ENCODE data around the gene ZNF429. TPM values are rescaled to one million over a fixed set of nuclear protein-coding genes. Genes with fewer than 3 reads are reported as not detected.
A peak's percentile ranks its signal among the peaks of the same experiment; 100 is the strongest.
"Not testable (repeated sequence)": the region's sequence is repeated elsewhere in the genome, so short reads cannot be mapped to it uniquely, and the experiment has no call there.

ZNF429 gene
- polyA plus RNA-seq (2012; ENCODE audit: insufficient read depth, insufficient read length): 2.7 TPM

DNA sequence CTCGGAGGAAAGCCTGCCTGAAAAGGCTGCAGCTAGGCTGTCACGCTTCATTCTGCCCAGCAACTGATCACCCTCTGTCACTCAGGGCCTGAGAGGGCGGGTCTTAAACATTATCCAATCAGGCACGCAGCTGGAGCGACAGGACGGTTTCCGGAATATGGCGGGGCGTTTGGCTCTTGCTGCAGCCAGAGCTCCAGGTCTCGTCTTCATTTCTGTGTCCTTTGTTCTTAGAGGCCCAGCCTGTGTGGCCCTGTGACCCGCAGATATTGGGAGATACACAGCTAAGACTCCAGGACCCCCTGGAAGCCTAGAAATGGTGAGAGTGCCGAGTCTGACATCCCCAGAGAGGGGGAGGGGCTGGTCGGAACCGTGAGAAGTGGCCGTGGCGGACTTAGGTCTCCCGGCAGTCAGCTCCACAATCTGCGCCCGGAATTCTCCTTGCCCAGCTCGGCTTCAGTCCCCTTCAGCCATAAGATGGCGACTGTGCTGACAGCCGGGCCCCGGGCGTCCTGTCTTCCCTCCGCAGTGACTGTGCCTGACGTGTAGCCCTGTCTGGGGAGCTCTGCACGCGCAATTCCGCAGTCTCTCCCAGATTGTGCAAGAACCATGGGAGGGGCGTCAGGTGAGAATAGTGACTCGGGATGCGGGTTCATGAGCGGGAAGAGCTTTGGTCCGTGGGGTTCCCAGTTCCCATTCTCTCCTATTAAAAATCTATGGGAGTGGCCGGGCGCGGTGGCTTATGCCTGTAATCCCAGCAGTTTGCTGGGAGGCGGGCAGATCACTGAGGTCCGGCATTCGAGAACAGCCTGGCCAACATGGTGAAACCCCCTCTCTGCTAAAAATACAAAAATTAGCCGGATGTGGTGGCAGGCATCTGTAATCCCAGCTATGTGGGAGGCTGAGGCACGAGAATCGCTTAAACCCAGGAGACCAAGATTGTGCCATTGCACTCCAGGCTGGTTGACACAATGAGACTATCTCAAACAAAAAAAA is at the start of gene ZNF429:
Gene ZNF429, plus strand, starts transcription at position 144 of the 993 bp plus-strand sequence. Its CDS starts 170 bp downstream, at position 314.
- H3K4me3 ChIP-seq (ENCODE audit: low read length): peak within 1 kb of the TSS; percentile 93

DNA sequence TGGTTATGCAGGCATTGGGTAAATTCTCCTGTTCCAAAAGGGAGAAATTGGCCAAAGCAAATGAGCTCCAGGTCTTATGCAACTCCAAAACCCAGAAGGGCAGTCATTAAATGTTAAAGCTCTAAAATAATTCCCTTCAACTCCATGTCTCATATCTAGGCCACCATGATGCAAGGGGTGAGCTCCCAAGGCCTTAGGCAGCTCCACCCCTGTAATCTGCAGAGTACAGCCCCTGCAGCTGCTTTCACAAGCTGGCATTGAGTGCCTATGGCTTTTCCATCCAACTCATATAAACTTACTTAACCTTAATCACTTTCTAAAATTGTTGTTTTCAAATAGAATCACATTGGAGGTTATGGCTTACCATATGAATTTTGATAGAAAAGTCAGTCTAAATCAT is 44.7 kb upstream of the ZNF429 start:
- DNase-seq (ENCODE audit: low read depth, low spot score): no peak
- H3K4me3 ChIP-seq (ENCODE audit: low read length): no peak overlapping the region

More for the DNA sequence above, at the start of gene ZNF429:
- DNase-seq (ENCODE audit: low read depth, low spot score): peak; percentile 97

DNA sequence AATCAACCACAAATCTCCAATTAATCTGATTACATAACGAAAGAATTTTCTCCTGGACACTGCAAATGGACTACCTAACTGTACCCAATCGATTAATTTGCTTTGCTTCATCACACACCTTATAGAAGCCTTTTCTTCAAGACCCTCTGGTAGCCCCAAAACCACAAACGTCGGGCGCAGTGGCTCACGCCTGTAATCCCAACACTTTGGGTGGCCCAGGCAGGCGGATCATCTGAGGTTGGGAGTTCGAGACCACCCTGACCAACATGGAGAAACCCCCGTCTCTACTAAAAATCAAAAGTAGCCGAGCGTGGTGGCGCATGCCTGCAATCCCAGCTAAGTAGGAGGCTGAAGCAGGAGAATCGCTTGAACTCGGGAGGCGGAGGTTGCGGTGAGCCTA is 42.9 kb upstream of the ZNF429 start:
- DNase-seq (ENCODE audit: low read depth, low spot score): no peak
- H3K4me3 ChIP-seq (ENCODE audit: low read length): no peak overlapping the region

- no peak for DNase-seq (ENCODE audit: low read depth, low spot score)
- no peak overlapping the region for H3K4me3 ChIP-seq (ENCODE audit: low read length)
These were observed 41.8 kb upstream of the ZNF429 start for GRCh38 chr19:21463449-21464105.

DNA sequence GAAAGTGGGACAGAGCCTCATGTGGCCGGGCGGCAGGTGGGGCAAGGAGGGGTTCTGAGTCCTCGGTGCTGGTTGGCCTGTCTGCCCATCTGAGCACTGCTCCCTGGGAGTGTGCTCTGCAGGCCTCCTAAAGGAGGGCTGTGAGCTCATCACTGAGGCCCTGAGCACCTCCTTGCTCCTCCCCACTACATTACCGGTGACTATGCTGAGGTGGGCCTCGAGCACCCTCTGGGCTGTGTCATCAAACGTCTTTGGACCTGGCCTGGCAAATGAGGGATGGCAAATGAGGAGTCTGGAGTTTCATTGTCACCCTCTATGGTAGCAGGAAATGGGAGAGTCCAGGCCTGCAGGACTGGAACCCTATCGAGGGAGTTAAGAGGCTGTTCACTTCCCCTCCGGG is 38.8 kb upstream of the ZNF429 start:
- H3K4me3 ChIP-seq (ENCODE audit: low read length): no peak overlapping the region
- no peak for DNase-seq (ENCODE audit: low read depth, low spot score)

GRCh38 chr19:21468791-21469190 is 36.6 kb upstream of the ZNF429 start:
- no peak overlapping the region for H3K4me3 ChIP-seq (ENCODE audit: low read length)
- DNase-seq (ENCODE audit: low read depth, low spot score): no peak

GRCh38 chr19:21472507-21472906 is 32.9 kb upstream of the ZNF429 start:
- no peak overlapping the region for H3K4me3 ChIP-seq (ENCODE audit: low read length)
- DNase-seq (ENCODE audit: low read depth, low spot score): no peak

- no peak overlapping the region for H3K4me3 ChIP-seq (ENCODE audit: low read length)
- no peak for DNase-seq (ENCODE audit: low read depth, low spot score)
These were observed 30.7 kb upstream of the ZNF429 start for GRCh38 chr19:21474671-21475181.

DNA sequence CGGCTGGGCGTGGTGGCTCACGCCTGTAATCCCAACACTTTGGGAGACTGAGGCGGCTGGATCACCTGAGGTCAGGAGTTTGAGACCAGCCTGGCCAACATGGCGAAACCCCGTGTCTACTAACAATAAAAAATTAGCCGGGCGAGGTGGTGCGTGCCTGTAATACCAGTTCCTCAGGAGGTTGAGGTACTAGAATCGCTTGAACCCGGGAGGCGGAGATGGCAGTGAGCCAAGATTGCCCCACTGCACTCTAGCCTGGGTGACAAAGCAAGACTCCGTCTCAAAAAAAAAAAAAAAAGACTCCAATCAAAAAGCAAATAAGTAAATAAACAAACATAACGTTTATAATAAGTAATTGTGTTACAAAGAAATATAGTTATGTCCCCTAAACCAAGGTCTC is 23.0 kb upstream of the ZNF429 start:
- not testable (repeated sequence) for H3K4me3 ChIP-seq (ENCODE audit: low read length); DNase-seq (ENCODE audit: low read depth, low spot score)

DNA sequence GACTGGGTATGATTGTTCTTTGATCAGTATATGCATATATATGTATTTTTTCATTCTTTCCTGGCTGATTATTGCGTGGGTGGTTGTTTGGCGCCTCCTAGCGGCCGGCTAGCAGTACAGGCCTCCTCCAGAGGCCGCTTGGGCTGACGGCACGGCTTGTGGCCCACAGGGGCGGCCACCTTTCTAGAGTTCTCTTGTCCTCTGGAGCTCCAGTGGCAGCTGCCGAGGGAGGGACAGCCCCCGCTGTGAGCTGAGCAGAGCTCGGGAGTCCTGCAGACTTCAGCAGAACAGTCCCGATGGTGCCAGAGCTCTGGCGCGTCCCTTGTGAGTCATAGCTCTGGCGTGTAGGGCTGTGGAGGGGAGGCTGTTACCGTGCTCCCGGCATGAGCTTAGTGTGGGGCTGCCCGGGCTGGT is 22.5 kb upstream of the ZNF429 start:
- DNase-seq (ENCODE audit: low read depth, low spot score): peak; percentile 67
- H3K4me3 ChIP-seq (ENCODE audit: low read length): no peak overlapping the region

- no peak overlapping the region for H3K4me3 ChIP-seq (ENCODE audit: low read length)
- DNase-seq (ENCODE audit: low read depth, low spot score): peak; percentile 67
These were observed 21.7 kb upstream of the ZNF429 start for GRCh38 chr19:21483589-21484170.

DNA sequence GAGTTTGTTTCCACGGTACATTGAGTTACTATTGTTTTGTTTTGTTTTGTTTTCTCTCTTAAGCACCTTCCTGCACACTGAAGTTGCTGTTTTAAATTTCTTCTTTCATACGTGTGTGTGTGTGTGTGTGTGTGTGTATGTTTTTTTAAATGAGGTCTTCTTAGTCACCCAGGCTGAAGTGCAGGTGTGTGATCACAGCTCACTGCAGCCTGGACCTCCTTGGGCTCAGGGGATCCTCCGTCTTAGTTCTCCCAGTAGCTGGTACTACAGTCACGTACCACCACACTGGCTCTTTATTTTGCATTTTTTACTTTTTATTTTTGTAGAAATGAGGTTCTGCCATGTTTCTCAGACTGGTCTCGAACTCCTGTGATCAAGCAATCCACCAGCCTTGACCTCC is 20.8 kb upstream of the ZNF429 start:
- DNase-seq (ENCODE audit: low read depth, low spot score): no peak
- H3K4me3 ChIP-seq (ENCODE audit: low read length): no peak overlapping the region

DNA sequence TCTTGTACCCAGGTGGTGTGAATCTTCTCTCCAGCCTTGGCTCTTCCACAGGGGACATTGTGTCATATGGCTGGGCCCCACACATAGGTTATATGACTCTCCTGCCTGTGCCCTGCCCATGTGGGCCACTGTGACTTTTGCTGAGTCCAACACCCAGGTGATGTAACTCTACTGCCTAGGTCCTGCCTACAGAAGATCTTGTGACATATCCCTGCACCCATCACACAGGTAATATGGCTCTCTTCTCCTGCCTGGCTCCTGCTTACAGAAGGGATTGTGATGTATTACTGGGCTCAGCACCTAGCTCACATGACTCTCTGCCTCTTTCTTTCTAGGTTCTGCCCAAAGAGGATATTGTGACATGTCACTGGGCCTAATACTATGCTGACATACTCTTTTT is 19.5 kb upstream of the ZNF429 start:
- no peak for DNase-seq (ENCODE audit: low read depth, low spot score)
- no peak overlapping the region for H3K4me3 ChIP-seq (ENCODE audit: low read length)

DNA sequence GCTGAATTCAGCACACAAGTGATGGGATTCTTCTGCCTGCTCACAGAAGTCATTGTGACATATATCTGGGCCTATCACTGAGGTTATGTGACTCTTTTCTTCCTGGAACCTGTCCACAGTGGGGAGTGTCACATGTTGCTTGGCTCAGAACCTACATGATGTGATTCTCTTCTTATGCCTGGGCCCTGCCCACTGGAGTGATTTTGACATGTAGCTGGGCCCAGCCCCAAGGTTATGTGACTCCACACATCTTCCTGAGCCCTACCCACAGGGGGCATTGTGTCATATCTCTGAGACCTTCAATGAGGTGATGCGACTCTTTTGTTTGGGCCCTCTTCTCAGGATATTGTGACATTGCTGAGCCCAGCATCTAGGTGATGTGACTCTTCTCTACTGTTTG is 17.4 kb upstream of the ZNF429 start:
- H3K4me3 ChIP-seq (ENCODE audit: low read length): no peak overlapping the region

DNA sequence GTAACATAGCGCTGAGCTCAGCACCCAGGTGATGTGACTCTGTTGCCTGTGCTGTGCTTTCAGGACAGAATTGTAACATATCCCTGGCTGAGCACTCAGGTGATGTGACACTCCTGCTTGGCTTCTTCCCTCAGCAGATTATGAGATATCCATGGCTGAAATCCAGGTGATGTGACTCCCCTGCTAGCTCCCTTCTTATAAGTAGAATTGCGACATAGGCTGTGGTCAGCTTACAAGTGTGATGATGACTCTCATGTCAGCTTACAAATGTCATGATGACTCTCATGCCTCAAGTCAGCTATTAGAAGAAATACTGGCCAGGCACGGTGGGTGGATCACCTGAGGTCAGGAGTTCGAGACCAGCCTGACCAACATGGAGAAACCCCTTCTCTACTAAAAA is 14.3 kb upstream of the ZNF429 start:
- H3K4me3 ChIP-seq (ENCODE audit: low read length): no peak overlapping the region
- DNase-seq (ENCODE audit: low read depth, low spot score): no peak

More for the DNA sequence above, 17.4 kb upstream of the ZNF429 start:
- no peak for DNase-seq (ENCODE audit: low read depth, low spot score)

DNA sequence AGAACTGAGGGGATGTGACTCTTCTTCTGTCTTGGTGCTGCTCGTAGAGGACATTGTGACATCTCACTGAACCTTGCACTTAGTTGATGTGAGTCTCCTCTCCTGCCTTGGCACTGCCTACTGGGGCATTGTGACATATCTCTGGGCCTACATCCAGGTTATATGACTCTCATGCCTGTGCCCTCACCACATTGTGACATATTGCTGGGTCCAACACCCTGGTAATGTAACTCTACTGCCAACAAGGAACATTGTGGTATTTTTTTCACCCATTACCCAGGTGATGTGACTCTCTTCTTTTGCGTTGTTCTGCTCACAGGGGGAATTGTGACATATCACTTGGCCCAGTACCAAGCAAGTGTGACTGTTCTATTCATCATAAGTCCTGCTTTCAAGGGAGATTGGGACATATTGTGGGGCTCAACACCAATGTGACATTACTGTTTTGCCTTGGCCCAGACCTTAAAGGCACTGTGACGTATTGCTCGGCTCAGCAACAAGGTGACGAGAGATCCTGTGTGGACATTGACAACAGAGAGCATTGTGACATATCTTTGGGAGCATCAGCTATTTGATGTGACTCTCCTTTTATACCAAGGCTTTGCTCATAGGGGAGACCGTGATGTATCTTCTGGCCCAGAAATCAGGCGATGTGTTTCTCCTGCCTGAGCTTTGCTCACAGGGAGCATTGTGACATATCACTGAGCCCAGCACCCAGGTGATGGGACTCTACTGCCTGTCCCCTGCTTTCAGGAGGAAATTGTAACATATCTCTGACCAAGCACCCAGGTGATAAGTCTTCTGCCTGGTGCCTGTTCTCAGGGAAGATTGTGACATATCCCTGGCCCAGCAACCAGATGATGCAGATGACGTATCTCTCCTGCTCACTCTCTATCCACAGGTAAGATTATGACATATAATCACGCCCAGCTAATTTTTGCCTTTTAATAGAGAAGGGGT is 12.2 kb upstream of the ZNF429 start:
- no peak for DNase-seq (ENCODE audit: low read depth, low spot score)
- H3K4me3 ChIP-seq (ENCODE audit: low read length): no peak overlapping the region

DNA sequence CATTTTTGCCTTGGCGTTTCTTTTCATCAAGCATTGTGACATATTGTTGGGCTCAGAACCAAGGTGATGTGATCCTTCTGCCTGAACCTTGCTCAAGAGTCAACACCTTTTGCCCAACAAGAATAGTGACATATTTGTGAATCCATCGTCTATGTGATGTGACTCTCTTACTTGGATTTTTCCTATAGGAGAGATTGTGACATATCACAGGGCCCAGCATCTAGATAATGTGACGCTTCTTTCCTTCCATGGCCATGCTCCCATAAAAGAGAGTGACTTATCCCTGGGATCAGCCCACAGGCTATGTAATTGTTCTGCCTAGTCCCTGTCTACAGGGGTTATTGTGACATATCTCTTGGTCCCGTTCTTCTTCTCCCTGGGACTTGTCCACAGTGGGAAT is 8.5 kb upstream of the ZNF429 start:
- no peak for DNase-seq (ENCODE audit: low read depth, low spot score)
- H3K4me3 ChIP-seq (ENCODE audit: low read length): no peak overlapping the region

GRCh38 chr19:21498651-21499050 is 6.8 kb upstream of the ZNF429 start:
- DNase-seq (ENCODE audit: low read depth, low spot score): no peak
- no peak overlapping the region for H3K4me3 ChIP-seq (ENCODE audit: low read length)

DNA sequence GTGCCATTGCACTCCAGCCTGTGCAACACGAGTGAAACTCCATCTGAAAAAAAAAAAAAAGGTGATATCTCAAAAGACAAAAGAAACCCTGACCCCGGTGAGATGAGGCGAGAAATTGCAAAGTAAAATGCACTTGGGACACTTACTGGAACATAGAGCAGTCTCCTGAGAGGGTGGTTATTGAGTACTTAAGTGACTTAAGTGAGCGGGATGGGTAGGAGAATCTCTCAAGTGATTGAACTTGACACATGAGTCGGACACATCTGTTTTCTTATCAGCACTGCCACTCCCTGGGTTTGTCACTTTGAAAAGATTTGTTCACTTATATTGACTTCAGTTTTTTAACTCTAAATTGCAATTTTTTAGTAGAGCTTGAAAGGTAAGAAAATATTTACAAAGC is 2.8 kb downstream of the ZNF429 start:
- no peak for DNase-seq (ENCODE audit: low read depth, low spot score)
- H3K4me3 ChIP-seq (ENCODE audit: low read length): no peak overlapping the region
